ENCODE measurements around the gene SORCS2.

The SORCS2 gene

GRCh38 chr4:7693711-7694110 lies 501.4 kb downstream of the SORCS2 start:
- no peak for DNase-seq (ENCODE audit: extremely low read depth, low read depth)

GRCh38 chr4:7694324-7694723 lies 502.0 kb downstream of the SORCS2 start:
- no peak for DNase-seq (ENCODE audit: extremely low read depth, low read depth)
- TF ChIP-seq CTCF (IDR thresholded peaks at IDR 0.05; ENCODE audit: low read depth, low read length): no peak

More at GRCh38 chr4:7693711-7694110, 501.4 kb downstream of the SORCS2 start:
- no peak for TF ChIP-seq CTCF (IDR thresholded peaks at IDR 0.05; ENCODE audit: low read depth, low read length)

- no peak for TF ChIP-seq CTCF (IDR thresholded peaks at IDR 0.05; ENCODE audit: low read depth, low read length)
- no peak for DNase-seq (ENCODE audit: extremely low read depth, low read depth)
These were observed 505.0 kb downstream of the SORCS2 start for GRCh38 chr4:7697343-7697742.

GRCh38 chr4:7697821-7698220 lies 505.5 kb downstream of the SORCS2 start:
- TF ChIP-seq CTCF (IDR thresholded peaks at IDR 0.05; ENCODE audit: low read depth, low read length): no peak
- DNase-seq (ENCODE audit: extremely low read depth, low read depth): no peak

- DNase-seq (ENCODE audit: extremely low read depth, low read depth): peak; percentile 8
- peak; percentile 50 for TF ChIP-seq CTCF (IDR thresholded peaks at IDR 0.05; ENCODE audit: low read depth, low read length)
These were observed 506.2 kb downstream of the SORCS2 start for GRCh38 chr4:7698584-7698983.

GRCh38 chr4:7699031-7699430 lies 506.7 kb downstream of the SORCS2 start:
- no peak for TF ChIP-seq CTCF (IDR thresholded peaks at IDR 0.05; ENCODE audit: low read depth, low read length)
- peak; percentile 65 for DNase-seq (ENCODE audit: extremely low read depth, low read depth)

- no peak for DNase-seq (ENCODE audit: extremely low read depth, low read depth)
- TF ChIP-seq CTCF (IDR thresholded peaks at IDR 0.05; ENCODE audit: low read depth, low read length): no peak
These were observed 507.5 kb downstream of the SORCS2 start for GRCh38 chr4:7699825-7700224.

Data from AG09319 (cell line).